GM18870 (cell line): ENCODE measurements around the gene TMEM253.

Source experiments
- ATAC-seq: cut with Tn5 transposase; IDR thresholded peaks from one replicate; pipeline ENCODE4 v1.9.1; 2021; ENCODE audit warnings: moderate library complexity; ENCODE audit not compliant: unreplicated experiment

TMEM253 gene

DNA sequence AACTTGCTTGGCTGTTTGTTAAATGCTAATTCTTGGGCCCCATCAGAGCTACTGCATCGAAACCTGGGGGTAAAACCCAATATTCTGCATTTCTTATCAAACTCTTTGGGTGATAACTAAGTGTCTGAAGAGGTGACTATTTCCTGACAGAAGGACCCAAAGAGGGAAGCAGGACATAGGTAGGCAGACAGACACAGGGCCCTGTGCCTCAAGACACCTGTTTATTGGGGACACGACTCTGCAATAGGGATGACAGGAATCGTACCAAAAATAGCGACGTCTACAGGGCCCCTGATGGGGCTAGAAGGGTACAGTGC is 11.0 kb upstream of the TMEM253 start:
- no peak for ATAC-seq

DNA sequence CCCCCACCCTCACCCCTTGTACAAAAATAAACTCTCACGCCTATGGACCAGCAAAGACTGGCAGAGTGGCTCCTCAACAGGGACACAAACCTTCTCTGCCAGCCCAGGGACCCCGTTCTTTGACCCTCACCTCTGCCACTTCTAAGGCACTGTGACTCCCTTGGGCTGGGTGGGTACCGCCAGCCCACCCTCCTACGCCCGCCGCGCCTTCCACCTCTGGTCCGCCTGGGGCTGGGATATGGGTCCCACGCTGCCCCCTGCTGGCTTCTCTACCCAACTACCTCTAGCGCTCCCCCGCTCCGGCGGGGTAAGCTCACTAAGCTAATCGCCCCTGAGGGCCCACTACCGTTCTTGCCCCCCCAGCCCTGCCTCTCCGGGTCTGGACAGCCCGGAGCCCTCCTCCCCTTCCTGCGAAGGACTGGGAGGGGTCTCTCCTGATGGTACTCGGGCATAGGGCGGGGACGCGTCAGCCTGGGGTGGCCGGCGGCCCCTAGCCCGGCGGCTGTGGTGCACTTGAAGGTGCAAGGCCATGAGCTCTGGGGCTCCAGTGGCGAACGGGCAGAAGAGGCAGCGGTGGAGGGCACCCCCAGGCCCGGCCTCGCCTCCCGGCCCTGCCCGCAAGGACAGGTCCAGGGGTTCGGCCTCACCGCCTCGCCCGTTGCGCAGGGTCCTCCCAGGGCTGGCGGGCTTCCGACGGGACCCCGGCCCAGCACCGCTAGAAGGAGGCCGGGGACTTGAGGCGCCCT is 10.5 kb upstream of the TMEM253 start:
- ATAC-seq = no peak

DNA sequence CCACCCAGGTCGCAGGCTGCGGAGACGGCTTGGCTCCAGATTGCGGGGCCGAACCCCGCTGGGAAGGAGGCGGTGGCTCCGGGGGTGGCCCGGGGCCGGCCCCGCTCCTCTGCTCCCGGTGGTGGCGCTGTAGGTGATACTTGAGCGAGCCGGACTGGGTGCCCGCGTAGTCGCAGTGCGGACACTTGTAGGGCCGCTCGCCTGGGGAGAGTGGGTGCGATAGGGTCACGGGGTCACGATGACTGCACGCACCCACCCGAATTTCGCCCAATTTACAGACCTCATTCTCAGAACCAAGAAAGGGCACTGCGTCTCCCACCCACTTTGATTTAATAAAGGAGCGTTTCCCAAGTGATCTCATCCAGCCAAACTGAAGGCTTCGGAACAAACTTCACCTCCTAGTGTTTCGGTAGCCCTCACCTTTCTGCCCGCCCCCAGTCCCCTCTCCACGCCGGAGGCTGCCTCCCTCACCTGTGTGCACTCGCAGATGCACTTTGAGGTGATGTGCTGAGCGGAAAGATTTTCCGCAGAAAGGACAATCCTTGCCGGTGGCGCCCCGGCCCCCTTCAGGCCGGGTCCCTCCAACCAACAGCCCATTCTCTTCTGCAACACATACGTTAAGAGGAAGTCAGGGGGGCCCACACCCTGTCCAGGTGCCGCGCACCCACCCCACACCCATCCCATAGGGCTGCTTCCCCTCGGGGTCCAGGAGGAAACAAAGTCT is 9.8 kb upstream of the TMEM253 start:
- ATAC-seq = no peak

DNA sequence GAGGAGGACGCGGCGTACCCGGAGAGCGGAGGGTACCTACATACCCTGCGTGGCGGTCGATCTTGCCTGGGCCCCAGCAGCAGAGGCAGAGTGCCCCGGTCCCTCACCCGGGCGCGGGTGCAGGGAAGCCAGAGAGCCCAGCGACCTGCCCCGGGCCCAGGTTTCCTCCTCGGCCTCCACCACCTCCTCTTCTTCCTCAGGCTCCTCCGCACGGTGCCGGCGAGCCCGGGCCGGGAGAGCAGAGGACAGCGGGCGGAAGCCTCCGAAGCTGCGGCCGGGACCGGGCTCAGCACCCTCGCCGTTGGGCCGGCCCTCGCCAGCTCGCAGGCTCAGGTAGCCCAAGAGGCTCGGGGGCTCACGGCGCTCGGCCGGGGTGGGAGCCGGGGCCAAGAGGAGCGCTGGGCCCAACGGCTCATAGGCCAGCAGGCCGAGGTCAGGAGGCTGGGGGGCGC is 9.0 kb upstream of the TMEM253 start:
- no peak for ATAC-seq

DNA sequence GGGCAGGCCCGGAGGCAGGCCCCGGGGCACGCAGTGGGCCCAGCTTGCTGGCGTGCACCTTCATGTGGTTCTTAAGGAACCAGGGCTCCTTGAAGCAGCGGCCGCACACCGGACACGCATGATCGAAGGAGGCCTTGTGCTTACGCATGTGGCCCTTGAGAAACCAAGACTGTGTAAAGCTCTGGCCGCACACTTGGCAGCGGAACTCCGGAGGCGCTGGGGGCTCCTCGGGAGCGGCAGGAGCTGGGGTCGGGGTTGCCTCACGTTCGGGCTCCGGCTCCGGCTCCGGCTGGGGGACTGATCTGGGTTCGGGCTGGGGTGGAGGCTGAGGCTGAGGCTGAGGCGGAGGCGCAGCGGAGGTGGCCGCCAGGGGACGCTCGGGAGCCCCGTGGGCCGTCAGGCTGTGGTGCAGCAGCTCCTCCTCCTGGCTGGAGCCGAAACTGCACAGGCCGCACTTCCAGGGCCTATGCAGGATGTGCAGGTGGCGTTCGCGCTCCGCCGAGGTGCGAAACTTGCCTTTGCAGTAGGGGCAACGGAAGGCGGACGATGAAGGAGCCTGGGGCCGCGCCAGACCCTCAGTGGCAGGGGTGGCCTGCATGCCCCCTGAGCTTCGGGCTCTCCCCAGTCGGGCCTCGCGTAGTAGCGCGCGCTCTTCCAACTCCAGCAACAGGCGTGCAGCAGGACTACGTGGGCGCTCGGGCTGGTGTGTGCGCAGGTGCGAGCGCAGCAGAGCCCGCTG is 8.4 kb upstream of the TMEM253 start:
- ATAC-seq = peak; percentile 62

DNA sequence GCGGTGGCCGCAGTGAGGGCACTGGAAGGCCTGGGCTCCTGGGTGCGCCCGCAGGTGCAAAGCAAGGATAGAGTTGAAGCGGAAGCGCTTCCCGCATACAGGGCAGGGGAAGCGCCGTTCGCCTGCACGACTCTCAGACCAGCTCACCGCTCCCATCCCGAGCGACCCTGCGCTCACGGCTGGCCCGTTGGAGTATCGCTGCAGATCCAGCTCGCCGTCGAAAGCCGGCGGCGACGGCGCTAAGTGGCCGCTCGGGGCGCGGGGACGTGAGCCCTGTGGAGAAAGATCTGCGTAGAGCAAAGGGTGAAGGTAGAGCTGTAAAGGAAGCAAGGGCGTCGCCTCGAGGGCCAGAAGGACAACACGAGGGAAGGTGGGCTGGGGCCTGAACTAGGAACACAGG is 7.8 kb upstream of the TMEM253 start:
- ATAC-seq = no peak

DNA sequence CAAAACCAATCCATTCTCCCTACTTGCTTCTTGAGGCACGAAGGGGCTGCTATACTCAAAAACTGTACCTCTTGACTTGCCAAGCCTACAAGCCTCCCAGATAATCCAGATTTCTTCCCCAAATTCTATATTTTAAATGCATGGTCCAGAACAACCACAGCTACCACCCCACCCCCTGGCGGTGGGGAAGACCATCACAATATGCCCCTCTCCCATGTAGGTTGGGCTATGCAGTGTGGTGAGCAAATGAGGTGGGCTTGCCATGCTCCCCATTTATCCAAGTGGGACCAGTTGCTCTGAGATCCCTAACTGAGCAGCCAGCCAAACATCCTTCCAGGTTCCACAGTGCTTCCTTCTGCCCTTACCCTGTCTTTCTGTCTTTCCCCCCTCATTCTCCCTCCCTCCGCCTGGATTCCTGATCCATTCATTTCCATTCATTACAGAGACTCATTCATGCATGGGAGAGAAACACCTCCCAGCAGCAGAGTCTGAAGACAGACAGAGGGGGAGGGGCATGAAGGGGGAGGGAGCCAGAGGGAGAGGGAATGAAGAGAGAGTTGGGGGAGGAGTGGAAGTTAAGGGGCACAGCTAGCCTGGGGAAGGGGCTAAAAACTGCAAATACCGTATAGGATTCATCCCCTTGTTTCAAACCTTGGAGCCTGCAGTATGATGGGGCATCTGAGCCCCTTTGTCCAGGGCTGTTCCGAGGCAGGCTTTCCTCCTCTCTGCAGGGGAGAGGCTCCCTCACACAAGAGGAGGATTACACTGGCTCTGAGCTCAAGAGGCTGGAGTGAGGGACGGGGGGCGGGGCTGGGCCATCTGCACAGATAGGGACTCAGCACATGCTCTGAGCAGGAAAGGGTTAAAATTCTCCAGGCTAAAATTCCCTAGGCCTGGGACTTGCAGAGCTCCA is 6.8 kb upstream of the TMEM253 start:
- no peak for ATAC-seq

DNA sequence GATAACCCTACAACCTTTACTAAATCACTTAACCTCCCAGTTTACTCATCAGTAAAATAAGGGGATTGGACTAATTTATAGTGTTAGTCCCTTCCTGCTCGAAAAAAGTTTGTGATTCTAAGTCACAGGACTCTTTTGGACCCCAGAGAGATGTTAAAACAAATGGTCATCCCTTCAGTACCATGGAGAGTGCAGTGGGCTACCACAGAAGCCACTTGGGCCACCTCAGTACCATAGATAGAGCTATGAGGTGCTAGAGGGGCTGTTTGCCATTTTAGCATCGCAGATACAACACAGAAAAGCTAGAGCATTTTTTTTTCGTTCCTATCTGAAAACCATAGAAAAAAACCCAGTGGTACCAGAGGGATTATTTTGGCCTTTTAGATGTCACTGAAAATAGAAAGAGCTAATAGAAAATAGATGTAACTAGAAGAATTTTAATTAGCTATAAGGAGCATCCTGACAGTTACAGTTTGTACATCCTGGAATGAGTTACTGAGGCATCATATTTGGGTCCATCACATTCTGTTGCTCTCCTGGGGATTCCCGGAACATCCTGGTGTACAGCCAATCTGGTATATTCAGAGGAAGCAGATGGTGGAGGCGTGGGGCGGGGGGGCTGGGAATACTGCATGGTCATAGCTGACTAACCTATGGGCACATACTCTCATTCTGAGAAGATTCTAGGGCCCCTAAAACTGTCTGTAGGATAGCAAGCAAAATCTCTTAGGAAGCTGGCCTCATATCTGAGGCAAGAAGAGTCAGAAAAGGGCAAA is 5.2 kb upstream of the TMEM253 start:
- ATAC-seq = no peak

DNA sequence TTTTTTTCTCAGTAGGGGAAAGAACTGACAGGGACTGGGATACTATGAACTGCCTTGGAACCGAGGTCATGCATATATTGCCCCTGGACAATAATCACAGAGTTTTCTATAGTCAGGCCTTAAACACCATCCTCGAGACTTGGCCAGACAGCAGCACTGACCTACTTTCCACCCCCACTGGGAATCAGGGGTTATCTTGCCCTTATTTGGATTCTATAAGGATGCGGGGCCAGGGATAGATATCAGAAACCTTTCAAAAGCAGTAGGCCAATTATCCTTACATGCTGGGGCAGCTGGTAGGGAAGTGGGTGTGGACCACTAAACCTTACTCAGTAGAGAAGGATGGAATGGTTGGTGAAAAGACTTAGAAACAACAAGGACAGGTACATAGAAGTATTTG is 4.4 kb upstream of the TMEM253 start:
- no peak for ATAC-seq

DNA sequence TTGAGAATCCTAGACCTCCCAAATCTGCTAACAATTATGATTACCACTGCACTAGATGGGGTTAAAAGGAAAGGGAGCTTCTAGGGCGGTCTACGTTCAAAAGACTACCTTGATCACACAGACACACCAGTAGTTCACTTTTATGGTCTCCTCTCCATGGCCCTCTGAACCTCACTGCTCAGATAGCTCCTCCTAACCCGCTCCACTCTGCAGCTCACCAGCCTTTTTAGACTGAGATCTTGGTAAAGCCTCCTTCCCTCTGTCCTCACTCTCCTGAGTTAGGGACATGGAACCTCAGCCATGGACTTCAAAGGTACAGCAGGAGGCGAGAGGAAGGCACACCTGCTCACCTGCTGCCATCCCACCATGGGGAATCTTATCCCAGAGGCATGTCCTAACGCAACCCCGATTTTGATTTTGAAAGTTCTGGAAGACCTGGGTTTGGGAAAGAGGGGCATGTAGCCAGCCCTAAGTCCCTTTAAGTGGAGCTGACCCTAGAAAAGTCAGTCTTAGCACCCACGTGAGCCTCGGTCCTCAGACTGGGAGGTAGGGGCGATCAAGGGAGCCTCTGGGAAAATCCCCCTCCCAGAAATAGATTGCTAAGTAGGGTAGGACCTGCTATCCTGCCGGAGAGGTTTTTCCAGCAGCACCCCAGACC is 3.8 kb upstream of the TMEM253 start:
- ATAC-seq = no peak

DNA sequence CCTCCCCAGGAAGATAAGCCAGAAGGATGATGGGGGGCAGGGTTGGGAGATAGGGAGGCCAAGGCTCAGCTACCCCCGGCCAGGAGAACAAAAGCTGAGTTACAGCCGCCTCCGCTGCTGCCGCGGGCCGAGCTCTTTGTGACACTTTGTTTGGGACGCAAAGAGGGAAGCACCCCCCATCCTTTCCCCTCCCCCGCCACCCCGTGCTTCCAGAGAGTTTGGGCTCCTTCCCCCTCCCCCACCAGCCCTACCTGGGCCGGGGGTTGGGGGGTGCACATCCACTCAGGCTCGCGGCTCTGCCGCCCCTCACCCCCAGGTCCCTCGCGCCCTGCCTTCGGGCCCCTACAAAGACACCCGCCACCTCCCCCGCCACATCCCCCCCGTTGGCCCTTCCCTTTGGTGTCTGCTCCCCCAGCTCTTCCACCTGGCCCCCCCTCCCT is 3.2 kb upstream of the TMEM253 start:
- no peak for ATAC-seq

DNA sequence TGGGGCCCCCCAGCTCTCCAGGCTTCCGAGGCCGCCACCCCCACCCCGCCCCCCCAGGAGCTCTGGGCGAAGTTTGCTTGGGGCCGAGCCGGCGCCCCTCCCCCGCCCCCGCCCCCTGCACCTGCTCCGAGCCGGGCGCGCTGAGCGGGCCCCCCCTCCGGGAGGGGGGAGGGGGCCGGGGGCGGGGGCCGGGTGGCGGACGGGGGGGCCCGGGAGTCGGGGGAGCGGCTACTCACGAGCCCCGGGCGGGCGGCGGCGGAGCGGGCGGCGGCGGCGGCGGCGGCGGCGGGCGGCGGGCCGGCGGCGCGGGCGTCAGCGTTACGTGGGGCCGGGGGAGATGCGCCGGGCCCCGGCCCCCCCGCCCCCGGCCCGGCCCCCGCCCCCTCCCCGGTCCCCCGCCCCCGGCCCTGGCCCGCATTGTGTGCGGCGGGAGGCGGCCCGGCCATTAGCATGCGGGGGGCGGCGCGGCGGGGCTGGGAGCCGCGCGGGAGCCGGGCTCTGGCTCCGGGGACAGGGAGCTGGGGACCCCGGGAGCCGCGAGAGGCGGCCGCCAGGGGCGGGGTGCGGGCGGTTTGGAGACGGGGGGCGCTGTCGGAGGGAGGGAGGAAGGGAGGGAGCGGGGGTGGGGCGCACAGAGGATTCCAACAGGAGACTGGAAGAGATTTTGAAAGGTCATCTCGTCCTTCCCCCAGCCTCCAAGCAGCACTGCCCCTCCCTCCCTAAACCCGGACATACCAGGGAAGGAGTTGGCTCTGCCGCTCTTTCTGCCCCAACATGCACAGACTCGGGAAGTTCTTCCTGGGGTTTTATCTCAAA is 2.6 kb upstream of the TMEM253 start, which contains the start of gene ZNF219:
ZNF219 (minus strand) TSS at position 580 of the 816 bp plus-strand sequence. CDS start 5,064 bp downstream, outside the sequence.
- ATAC-seq = no peak

DNA sequence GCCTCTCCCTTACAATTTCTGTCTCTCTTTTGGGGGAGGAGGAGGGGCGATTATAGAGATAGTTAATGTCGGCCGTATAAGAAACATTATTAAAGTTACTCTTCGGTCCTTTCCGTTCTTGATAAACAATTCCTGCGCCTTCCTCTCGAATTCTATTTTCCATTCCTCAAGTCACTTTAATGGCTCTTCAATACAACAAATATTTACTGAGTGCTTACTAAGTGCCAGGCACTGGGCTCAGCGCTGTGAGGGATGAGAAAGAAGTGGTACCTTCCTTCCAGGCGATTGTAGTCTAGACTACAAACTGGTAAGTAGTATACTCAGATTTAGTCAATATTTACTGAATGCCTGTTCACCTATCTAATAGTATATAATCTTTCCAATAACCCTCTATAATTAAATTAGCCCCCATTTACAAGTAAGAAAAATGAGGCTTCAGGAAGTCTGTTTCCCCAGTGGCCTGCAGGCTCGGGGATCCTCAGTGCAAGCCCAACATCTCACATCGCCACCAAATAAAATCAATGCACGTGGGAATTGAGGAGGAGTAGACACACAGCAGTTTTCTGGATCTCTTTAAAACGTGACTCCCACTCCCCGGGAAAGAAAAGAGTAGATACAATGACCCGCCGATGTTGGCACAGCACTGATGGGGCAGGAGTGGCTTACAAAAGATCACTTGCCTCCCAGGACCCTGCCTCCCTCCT is 1.8 kb upstream of the TMEM253 start:
- ATAC-seq = no peak

DNA sequence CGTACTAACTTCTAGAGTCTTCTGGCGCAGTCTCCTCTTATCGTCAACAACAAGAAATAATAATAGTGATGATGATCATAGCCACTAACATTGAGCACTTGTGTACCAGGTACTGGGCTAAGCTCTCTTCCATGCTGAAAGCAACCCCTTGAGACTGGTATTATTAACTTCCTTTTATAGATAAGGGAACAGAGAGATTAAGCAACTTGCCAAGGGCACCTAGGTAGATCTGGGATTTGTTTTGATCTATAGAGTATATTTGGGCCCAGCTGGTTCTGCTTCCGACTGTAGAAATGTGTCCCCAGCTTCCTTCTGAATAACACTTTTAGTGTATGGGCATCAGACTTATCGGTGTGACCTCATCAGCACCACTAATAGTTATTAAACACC is 1.3 kb upstream of the TMEM253 start:
- no peak for ATAC-seq

DNA sequence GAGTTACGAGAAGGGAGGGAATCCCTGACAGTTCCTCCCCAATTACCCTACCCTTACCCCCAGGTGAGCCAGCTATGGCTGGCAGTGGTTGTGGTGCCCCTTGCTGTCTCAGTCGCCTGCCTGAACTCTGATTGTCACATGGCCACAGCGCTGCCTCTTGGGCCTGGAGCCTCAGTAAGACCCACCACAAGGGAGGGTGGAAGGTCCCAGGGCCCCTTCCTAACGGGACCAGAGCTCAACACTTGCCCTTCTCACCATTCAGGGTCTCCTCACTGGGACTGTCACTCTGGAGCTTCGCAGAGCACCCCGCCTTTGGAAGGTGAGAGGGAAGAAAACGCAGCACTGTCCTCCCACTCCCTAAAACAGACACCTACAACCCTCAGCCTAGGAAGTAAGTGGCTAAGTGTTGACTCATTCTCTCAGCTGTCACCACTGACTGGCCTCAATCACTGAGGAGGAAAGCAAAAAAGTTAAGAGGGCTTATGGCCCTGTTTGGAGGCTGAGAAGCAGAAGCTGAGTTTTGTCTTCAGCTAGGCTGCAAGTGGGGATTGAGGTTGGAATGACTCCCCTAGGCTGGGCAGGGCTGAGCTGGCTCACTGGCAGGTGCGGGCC is 1.0 kb downstream of the TMEM253 start:
- ATAC-seq = no peak

DNA sequence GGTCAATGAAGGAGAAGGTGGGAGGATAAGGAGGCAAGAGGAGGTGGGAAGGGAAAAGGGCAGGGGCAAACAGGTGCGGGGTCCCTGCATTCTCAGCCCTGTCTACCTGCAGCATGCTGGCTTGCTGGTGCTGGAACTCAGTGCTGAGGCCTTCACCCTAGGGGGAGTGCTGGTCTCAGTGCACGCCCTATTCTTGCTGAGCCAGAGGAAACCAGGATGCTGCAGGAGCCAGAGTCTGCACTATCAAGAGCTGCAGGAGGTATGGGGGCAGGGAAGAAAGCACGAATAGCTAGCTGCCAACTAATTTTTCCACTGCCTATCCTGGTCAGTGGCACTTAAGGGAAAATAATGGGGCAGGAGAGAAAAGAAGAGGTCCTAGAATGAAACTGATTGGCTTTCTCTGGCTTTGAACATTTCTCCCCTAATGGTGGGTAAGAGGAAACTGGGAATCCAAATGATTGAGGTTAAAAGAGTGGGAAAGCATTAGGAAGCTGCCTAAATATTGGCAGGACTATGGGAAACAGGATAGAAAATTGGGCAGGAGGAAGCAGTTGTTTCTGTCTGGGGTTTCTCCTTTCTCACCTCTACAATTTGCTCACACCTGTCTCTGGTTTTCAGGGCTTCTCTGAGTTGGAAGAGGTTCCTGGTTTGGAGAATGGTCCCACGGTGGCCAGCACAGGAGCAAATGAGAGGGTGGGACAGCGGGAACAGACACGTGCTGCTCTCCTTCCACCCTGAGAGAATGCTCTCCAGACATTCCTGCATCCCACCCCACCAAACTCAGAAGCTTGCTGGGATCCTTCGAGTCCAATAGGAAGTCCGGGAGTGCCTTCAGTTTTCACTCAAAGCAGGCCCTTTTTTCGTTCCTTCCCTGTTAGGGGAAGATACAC is 1.9 kb downstream of the TMEM253 start:
- no peak for ATAC-seq

DNA sequence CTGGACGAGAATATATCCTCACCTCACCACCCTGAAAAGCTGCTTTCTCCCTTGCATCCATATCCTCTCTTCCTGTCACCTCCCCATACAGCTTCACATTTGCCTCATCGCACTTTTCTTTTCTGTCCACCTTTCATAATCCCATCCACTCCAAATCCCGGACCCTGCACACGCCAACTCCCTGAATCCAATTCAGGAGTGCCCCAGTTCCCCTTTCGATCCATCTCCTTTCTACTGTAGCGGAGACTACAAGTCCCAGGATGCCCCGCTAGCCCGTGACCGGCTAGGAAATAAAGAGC is 2.5 kb downstream of the TMEM253 start:
- no peak for ATAC-seq
